WTC11 (cell line): ENCODE data around the gene ARAF. TPM values are rescaled to one million over a fixed set of nuclear protein-coding genes. Genes with fewer than 3 reads are reported as not detected.

Source experiments
- ATAC-seq: fragments of 200-7000 bp; cut with Tn5 transposase; 2 replicates; pipeline ENCODE4 v1.10.0; 2021; ENCODE audit warnings: mild to moderate bottlenecking, moderate library complexity
- CTCF ChIA-PET: fragments of 300-600 bp; sonication (Branson Sonifier 250); formaldehyde crosslinking; loops from one replicate; lab custom pipeline; 2021; ENCODE audit warnings: antibody characterized with exemption; lab: Charles Lee
- POLR2A ChIA-PET: fragments of 350-600 bp; sonication (Branson Sonifier 250); formaldehyde crosslinking; loops from one replicate; lab custom pipeline; 2021; ENCODE audit warnings: antibody characterized with exemption; lab: Charles Lee
- DNase-seq: peaks from one replicate; pipeline ENCODE4 v3.0.0; 2021; ENCODE audit warnings: low spot score
- H3K27ac Mint-ChIP-seq: 2 replicates; pipeline ENCODE4 v1.8.0; 2021; ENCODE audit warnings: mixed read lengths
- H3K27me3 Mint-ChIP-seq: 2 replicates; pipeline ENCODE4 v1.8.0; 2021; ENCODE audit warnings: low read depth, mild to moderate bottlenecking, moderate library complexity, mixed read lengths
- H3K36me3 Mint-ChIP-seq: 2 replicates; pipeline ENCODE4 v1.8.0; 2021; ENCODE audit warnings: mixed read lengths
- H3K4me1 Mint-ChIP-seq: 2 replicates; pipeline ENCODE4 v1.8.0; 2022; ENCODE audit warnings: mixed read lengths
- H3K4me3 Mint-ChIP-seq: 2 replicates; pipeline ENCODE4 v1.8.0; 2021; ENCODE audit warnings: mild to moderate bottlenecking, moderate library complexity, mixed read lengths
- H3K9me3 Mint-ChIP-seq: 2 replicates; pipeline ENCODE4 v1.8.0; 2021; ENCODE audit warnings: mixed read lengths
- AFF4 ChIP-seq: sonication (generic); formaldehyde crosslinking; IDR thresholded peaks from 2 replicates; pipeline ENCODE4 v1.8.1; 2023; ENCODE audit warnings: mild to moderate bottlenecking, missing genetic modification reagents, borderline replicate concordance
- ARID4B ChIP-seq: sonication (generic); formaldehyde crosslinking; IDR thresholded peaks from 2 replicates; pipeline ENCODE4 v1.8.0; 2023; ENCODE audit warnings: missing genetic modification reagents, mild to moderate bottlenecking, borderline replicate concordance
- CDX4 ChIP-seq: fragments of 250-450 bp; sonication (Bioruptor Pico); IDR thresholded peaks from 2 replicates; pipeline ENCODE4 v1.9.0; 2021; ENCODE audit warnings: moderate library complexity, mild to moderate bottlenecking, inconsistent platforms, borderline replicate concordance
- CREM ChIP-seq: sonication (generic); formaldehyde crosslinking; IDR thresholded peaks from 2 replicates; pipeline ENCODE4 v1.8.1; 2022; ENCODE audit warnings: mild to moderate bottlenecking, missing genetic modification reagents, moderate library complexity
- CTCF ChIP-seq: fragments of 200-600 bp; IDR thresholded peaks from 2 replicates; pipeline ENCODE4 v1.8.0; 2022; ENCODE audit warnings: antibody characterized with exemption
- FOXJ3 ChIP-seq: sonication (generic); formaldehyde crosslinking; IDR thresholded peaks from 2 replicates; pipeline ENCODE4 v1.9.0; 2021; ENCODE audit warnings: missing genetic modification reagents, mild to moderate bottlenecking, borderline replicate concordance
- GABPB1 ChIP-seq: sonication (generic); formaldehyde crosslinking; IDR thresholded peaks from 2 replicates; pipeline ENCODE4 v1.8.1; 2023; ENCODE audit warnings: mild to moderate bottlenecking, missing genetic modification reagents
- KAT7 ChIP-seq: sonication (generic); formaldehyde crosslinking; IDR thresholded peaks from 2 replicates; pipeline ENCODE4 v1.8.1; 2023; ENCODE audit warnings: missing genetic modification reagents, mild to moderate bottlenecking, borderline replicate concordance
- MAX ChIP-seq: sonication (generic); formaldehyde crosslinking; IDR thresholded peaks from 2 replicates; pipeline ENCODE4 v1.8.0; 2022; ENCODE audit warnings: mild to moderate bottlenecking, missing genetic modification reagents
- MLX ChIP-seq: sonication (generic); formaldehyde crosslinking; IDR thresholded peaks from 2 replicates; pipeline ENCODE4 v1.8.1; 2023; ENCODE audit warnings: mild to moderate bottlenecking, missing genetic modification reagents, moderate library complexity
- PRRX2 ChIP-seq: fragments of 250-450 bp; sonication (Bioruptor Pico); IDR thresholded peaks from 2 replicates; pipeline ENCODE4 v1.8.0; 2021; ENCODE audit warnings: mild to moderate bottlenecking
- RELA ChIP-seq: sonication (generic); formaldehyde crosslinking; IDR thresholded peaks from 2 replicates; pipeline ENCODE4 v1.8.1; 2022; ENCODE audit warnings: missing genetic modification reagents, mild to moderate bottlenecking, borderline replicate concordance
- SOX15 ChIP-seq: fragments of 250-450 bp; sonication (Bioruptor Pico); IDR thresholded peaks from 2 replicates; pipeline ENCODE4 v1.9.0; 2021; ENCODE audit warnings: mild to moderate bottlenecking
- SP1 ChIP-seq: sonication (generic); formaldehyde crosslinking; conservative IDR thresholded peaks from 2 replicates; pipeline ENCODE4 v1.8.1; 2022; ENCODE audit warnings: missing genetic modification reagents
- STAT6 ChIP-seq: sonication (generic); formaldehyde crosslinking; conservative IDR thresholded peaks from 2 replicates; pipeline ENCODE4 v1.8.1; 2023; ENCODE audit warnings: mild to moderate bottlenecking, low read depth, missing genetic modification reagents, moderate library complexity
- ZNF138 ChIP-seq: sonication (generic); formaldehyde crosslinking; conservative IDR thresholded peaks from 2 replicates; pipeline ENCODE4 v1.8.1; 2022; ENCODE audit warnings: mild to moderate bottlenecking, moderate library complexity, missing genetic modification reagents
- ZNF232 ChIP-seq: sonication (generic); formaldehyde crosslinking; IDR thresholded peaks from 2 replicates; pipeline ENCODE4 v1.8.0; 2022; ENCODE audit warnings: mild to moderate bottlenecking, missing genetic modification reagents
- ZNF416 ChIP-seq: fragments of 250-450 bp; sonication (Bioruptor Pico); IDR thresholded peaks from 2 replicates; pipeline ENCODE4 v1.9.0; 2021; ENCODE audit warnings: mild to moderate bottlenecking, inconsistent platforms
- ZNF425 ChIP-seq: fragments of 250-450 bp; sonication (Bioruptor Pico); conservative IDR thresholded peaks from 2 replicates; pipeline ENCODE4 v1.9.0; 2021; ENCODE audit warnings: mild to moderate bottlenecking
- total RNA-seq: library from RNA; stranded (reverse); gene quantifications from 3 replicates; pipeline ENCODE4 v1.2.3, GENCODE V29; 2021

ARAF gene
- total RNA-seq, 1 experiment from 2014 or later: 55.1 TPM

GRCh38 chrX:47611926-47612325, 50.9 kb downstream of the ARAF start:
- Mint-ChIP-seq H3K27me3 (no peaks in the 10 kb centered on the region; the same call in 1 of the 2 replicates), H3K27ac (no peak overlapping the region), H3K9me3 (peaks cover 5% of the 10 kb centered on the region), H3K4me3 (no peak overlapping the region), H3K4me1 (peaks cover 19% of the 10 kb centered on the region), H3K36me3 (peaks cover 4% of the 10 kb centered on the region; the same call in 1 of the 2 replicates)
- DNase-seq: no peak
- no peak for TF ChIP-seq ZNF138 (CRISPR knock-in tag)
- no peak for TF ChIP-seq SP1
- TF ChIP-seq ZNF416 (CRISPR knock-in tag): no peak
- TF ChIP-seq KAT7 (CRISPR knock-in tag): no peak
- TF ChIP-seq FOXJ3 (CRISPR knock-in tag): no peak
- no peak for TF ChIP-seq ZNF232
- no peak for TF ChIP-seq CREM (CRISPR knock-in tag)
- ChIA-PET POLR2A (no interaction called here), CTCF (no interaction called here)
- ATAC-seq: no peak

- DNase-seq (no peak), ATAC-seq (no peak)
- H3K4me1 Mint-ChIP-seq: peaks cover 19% of the 10 kb centered on the region
- ChIA-PET CTCF (no interaction called here), POLR2A (no interaction called here)
- H3K27me3 Mint-ChIP-seq: peaks cover under 1% of the 10 kb centered on the region
- H3K4me3 Mint-ChIP-seq: no peak overlapping the region
- H3K9me3 Mint-ChIP-seq: peaks cover 5% of the 10 kb centered on the region
- H3K27ac Mint-ChIP-seq: no peak overlapping the region
- H3K36me3 Mint-ChIP-seq: peaks cover 4% of the 10 kb centered on the region; the same call in 1 of the 2 replicates
- no peak for TF ChIP-seq MAX
- TF ChIP-seq SOX15 (CRISPR knock-in tag): no peak
- no peak for TF ChIP-seq PRRX2
- TF ChIP-seq AFF4 (CRISPR knock-in tag): no peak
- TF ChIP-seq MLX (CRISPR knock-in tag): no peak
- TF ChIP-seq ARID4B: no peak
- no peak for TF ChIP-seq RELA
- no peak for TF ChIP-seq STAT6 (CRISPR knock-in tag)
- TF ChIP-seq CTCF: no peak
- TF ChIP-seq ZNF425 (CRISPR knock-in tag): no peak
- no peak for TF ChIP-seq GABPB1 (CRISPR knock-in tag)
- no peak for TF ChIP-seq CDX4 (CRISPR knock-in tag)
Observed at GRCh38 chrX:47612418-47612817, 51.4 kb downstream of the ARAF start.
